ENCODE results near the gene CROCC2. TPM values are rescaled to one million over a fixed set of nuclear protein-coding genes. Genes with fewer than 3 reads are reported as not detected.

Gene CROCC2
- total RNA-seq, 4 donors from 2014 or later = 0.07 TPM; not detected in 3

DNA sequence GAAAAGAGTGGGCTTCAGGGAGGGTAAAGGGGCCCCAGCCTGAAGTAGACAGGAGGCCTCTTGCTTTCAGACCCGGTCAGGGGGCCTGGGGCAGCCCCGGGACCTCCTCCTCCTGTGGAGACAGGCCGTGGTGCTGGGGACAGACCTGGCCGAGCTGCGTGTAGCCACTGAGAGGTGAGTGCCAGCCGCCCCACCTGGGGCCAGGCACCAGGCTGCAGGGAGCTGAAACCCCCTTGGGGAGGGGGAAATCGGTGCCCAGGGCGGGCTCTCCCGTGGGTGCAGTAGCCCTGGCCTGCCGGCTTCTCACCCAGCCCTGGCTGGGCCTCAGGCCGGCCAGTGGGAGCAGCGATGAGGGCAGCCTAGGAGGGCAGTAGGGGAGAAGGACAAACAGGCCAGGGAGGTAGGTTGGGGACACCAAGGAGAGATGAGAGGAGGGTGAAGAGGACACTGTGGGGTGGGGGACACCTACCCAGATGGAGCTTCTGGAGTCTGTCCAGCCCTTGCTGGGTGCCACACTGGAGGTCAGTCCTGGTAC, 24.0 kb downstream of the CROCC2 start:
- H3K36me3 ChIP-seq = no peaks in the 10 kb centered on the region
- in situ Hi-C loops (cut with MboI; ENCODE audit: low sequenced_read_pairs in 4 of 4) = no loop called here
- intact Hi-C loops (cut with DNase I; ENCODE audit: low total_unique reads) = no loop called here
- H3K9me3 ChIP-seq = no peaks in the 10 kb centered on the region
- H3K27me3 ChIP-seq = peaks cover 5 to 31% (median 11%) of the 10 kb centered on the region in 3 donors
- H3K4me3 ChIP-seq = no peak overlapping the region
- no peak for TF ChIP-seq POLR2A (IDR thresholded peaks at IDR 0.05)
- TF ChIP-seq, protein P1, sequence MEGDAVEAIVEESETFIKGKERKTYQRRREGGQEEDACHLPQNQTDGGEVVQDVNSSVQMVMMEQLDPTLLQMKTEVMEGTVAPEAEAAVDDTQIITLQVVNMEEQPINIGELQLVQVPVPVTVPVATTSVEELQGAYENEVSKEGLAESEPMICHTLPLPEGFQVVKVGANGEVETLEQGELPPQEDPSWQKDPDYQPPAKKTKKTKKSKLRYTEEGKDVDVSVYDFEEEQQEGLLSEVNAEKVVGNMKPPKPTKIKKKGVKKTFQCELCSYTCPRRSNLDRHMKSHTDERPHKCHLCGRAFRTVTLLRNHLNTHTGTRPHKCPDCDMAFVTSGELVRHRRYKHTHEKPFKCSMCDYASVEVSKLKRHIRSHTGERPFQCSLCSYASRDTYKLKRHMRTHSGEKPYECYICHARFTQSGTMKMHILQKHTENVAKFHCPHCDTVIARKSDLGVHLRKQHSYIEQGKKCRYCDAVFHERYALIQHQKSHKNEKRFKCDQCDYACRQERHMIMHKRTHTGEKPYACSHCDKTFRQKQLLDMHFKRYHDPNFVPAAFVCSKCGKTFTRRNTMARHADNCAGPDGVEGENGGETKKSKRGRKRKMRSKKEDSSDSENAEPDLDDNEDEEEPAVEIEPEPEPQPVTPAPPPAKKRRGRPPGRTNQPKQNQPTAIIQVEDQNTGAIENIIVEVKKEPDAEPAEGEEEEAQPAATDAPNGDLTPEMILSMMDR (IDR thresholded peaks at IDR 0.05 in 4 of 5, conservative IDR thresholded peaks at IDR 0.05 in 1 of 5) = no peak
- DNase-seq (peak in 1 of 2 donors; percentile 1), ATAC-seq (no peak)
- no peak overlapping the region for H3K27ac ChIP-seq
- H3K4me1 ChIP-seq = no peaks in the 10 kb centered on the region

DNA sequence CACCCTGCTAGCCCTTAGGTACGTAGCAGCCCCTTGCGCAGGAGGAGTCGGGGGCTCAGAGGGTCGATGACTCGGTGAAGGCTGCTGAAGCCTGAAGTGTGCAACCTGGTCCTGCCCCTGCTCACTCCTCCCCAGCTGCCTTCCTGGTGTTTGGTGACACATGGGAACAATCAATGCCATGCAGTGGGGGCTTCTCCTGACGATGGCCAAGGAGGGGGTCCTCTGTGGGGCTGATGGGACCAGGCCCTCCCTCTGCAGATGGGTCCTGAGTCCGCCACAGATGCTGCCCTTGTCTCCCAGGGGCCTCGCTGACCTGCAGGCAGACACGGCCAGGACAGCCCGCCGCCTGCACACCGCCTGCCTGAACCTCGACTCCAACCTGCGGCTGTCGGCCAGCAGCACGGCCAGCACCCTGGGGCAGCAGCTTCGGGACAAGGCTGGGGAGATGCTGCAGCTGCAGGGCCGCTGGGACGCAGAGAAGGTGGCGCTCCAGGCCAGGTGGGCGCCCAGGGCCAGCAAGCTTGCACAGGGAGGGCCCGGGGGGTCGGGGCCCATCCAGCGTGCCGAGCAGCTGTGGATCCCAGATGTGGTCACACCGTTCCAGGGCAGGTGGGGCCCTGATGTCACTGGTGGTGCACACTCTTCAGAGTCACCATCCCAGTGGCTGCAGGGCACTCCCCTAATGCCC, 24.6 kb downstream of the CROCC2 start:
- ATAC-seq = no peak
- in situ Hi-C loops (cut with MboI; ENCODE audit: low sequenced_read_pairs in 4 of 4) = no loop called here
- Histone ChIP-seq H3K27ac (no peak overlapping the region), H3K36me3 (no peaks in the 10 kb centered on the region), H3K9me3 (no peaks in the 10 kb centered on the region), H3K27me3 (peaks cover 8 to 33% (median 13%) of the 10 kb centered on the region in 3 donors), H3K4me1 (no peaks in the 10 kb centered on the region), H3K4me3 (no peak overlapping the region)
- DNase-seq = no peak
- intact Hi-C loops (cut with DNase I; ENCODE audit: low total_unique reads) = no loop called here
- TF ChIP-seq, protein P1 (IDR thresholded peaks at IDR 0.05 in 4 of 5, conservative IDR thresholded peaks at IDR 0.05 in 1 of 5) = no peak
- no peak for TF ChIP-seq POLR2A (IDR thresholded peaks at IDR 0.05)

DNA sequence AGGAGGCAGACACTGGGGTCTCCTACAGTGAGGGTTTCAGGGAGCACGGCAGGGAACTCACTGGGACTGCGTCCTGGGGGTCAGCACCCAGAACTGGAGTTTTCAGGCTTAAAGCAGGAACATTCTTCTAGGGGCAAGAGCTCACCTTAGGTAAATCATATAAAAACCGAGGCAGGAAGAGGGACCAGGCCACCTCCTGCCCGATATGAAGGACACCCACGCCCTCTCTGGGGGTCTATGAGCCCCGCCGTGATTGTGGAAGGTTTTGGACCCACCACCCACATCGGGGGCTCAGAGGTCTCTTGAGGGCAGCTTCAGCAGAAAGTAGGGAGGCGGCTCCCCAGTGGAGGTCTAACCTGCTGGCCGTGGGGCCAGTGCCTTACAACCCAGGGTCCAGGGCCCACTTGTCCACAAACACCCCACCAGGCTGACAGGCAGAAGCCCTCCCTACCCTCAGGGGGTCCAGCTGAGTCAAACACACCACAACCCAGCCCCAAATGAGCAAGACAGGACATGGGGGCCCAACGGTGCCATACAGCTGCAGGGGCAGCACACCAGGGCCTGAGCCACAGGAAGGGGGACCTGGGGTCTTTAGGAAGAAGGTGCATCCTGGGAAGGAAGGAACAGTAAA, 25.3 kb downstream of the CROCC2 start:
- H3K4me1 ChIP-seq = no peaks in the 10 kb centered on the region
- DNase-seq (peak in 1 of 2 donors; percentile 0), ATAC-seq (no peak)
- H3K36me3 ChIP-seq = no peaks in the 10 kb centered on the region
- in situ Hi-C loops (cut with MboI; ENCODE audit: low sequenced_read_pairs in 4 of 4) = no loop called here
- no peak overlapping the region for H3K27ac ChIP-seq
- intact Hi-C loops (cut with DNase I; ENCODE audit: low total_unique reads) = no loop called here
- H3K27me3 ChIP-seq = peaks cover 8 to 33% (median 13%) of the 10 kb centered on the region in 3 donors
- H3K4me3 ChIP-seq = no peak overlapping the region
- no peaks in the 10 kb centered on the region for H3K9me3 ChIP-seq
- TF ChIP-seq, protein P1 (IDR thresholded peaks at IDR 0.05 in 4 of 5, conservative IDR thresholded peaks at IDR 0.05 in 1 of 5) = no peak
- no peak for TF ChIP-seq POLR2A (IDR thresholded peaks at IDR 0.05)

DNA sequence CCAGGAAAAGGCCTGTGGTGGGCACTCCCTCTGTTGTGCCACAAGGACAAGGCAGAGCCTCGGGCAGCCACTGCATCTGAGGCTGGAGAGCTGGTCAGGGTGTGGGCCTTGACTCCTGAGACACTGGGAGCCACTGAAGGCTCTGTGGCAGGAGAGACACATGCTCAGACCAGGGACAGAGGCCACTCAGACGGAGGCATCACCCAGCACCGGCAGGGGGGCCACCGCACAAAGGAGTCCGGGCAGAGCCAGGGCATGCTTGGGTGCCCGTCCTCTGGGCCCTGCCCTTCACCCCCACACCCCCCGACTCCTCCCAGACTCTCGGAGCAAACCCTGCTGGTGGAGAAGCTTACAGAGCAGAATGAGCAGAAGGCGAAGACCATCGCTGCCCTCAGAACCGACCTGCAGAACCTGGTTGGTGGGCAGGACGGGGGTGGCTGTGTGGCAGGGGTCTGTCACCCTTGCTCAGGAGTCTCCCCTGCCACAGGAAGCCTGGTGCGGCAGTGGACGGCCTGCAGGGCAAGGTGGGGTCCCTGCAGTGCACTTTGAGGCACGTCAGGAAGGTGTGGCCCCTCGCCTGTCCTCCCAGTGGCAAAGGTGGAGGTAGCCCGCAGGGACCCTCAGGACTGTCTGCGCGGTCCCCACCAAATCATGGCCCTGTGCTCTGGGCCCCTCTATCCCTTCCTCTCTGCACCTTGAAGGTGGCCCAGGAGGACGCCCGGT, 26.0 kb downstream of the CROCC2 start:
- in situ Hi-C loops (cut with MboI; ENCODE audit: low sequenced_read_pairs in 4 of 4) = no loop called here
- TF ChIP-seq POLR2A (IDR thresholded peaks at IDR 0.05) = no peak
- TF ChIP-seq, protein P1 (IDR thresholded peaks at IDR 0.05 in 4 of 5, conservative IDR thresholded peaks at IDR 0.05 in 1 of 5) = no peak
- intact Hi-C loops (cut with DNase I; ENCODE audit: low total_unique reads) = no loop called here
- no peak overlapping the region for H3K27ac ChIP-seq
- no peak overlapping the region for H3K4me3 ChIP-seq
- H3K27me3 ChIP-seq = peaks cover 8 to 33% (median 13%) of the 10 kb centered on the region in 3 donors
- no peaks in the 10 kb centered on the region for H3K36me3 ChIP-seq
- H3K4me1 ChIP-seq = no peaks in the 10 kb centered on the region
- DNase-seq (peak in 1 of 2 donors; percentile 7), ATAC-seq (no peak)
- H3K9me3 ChIP-seq = no peaks in the 10 kb centered on the region
